Measurements from ENCODE around the gene ZNF133.

ZNF133 gene

GRCh38 chr20:18284805-18285533 is 3.4 kb upstream of the ZNF133 start:
- Histone ChIP-seq H3K36me3 (ENCODE audit: control insufficient read depth, insufficient read depth, low read length) (no peaks in the 10 kb centered on the region), H3K4me3 (ENCODE audit: low read depth, low read length) (no peak overlapping the region), H3K27ac (ENCODE audit: low read depth, low read length) (no peak overlapping the region), H3K27me3 (ENCODE audit: control insufficient read depth, insufficient read depth, low read length) (peaks cover 14% of the 10 kb centered on the region; the same call in 1 of the 2 replicates), H3K9ac (ENCODE audit: low read length) (no peak overlapping the region), H3K4me1 (ENCODE audit: control insufficient read depth, insufficient read depth, low read length) (peaks cover 4% of the 10 kb centered on the region), H3K9me3 (ENCODE audit: control insufficient read depth, insufficient read depth, low read depth, low read length) (peaks cover 14% of the 10 kb centered on the region)

DNA sequence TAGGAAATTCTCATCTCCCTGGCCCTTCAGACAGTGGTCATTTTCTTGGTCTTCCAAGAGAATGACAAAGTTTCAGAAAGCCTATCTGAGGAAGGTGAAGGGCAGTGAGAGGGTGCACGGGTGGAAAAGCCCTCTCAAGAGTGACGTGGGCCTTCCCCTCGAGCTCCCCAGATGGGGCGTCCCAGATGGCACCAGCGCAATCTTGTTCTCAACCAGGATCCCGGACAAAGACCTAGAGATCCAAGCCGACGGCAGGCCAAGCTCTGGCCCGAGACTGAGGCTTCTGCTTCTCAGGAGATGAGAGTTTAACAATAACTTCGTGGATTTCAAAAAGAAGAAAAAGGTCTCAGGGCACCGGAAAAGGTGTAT is 797 bp upstream of the ZNF133 start:
- H3K27me3 ChIP-seq (ENCODE audit: control insufficient read depth, insufficient read depth, low read length): peaks cover 8% of the 10 kb centered on the region; the same call in 1 of the 2 replicates
- peak overlapping the region; percentile 75 for H3K4me3 ChIP-seq (ENCODE audit: low read depth, low read length)
- peak overlapping the region; percentile 84 for H3K9ac ChIP-seq (ENCODE audit: low read length)
- H3K4me1 ChIP-seq (ENCODE audit: control insufficient read depth, insufficient read depth, low read length): peaks cover 4% of the 10 kb centered on the region
- peaks cover 10% of the 10 kb centered on the region for H3K36me3 ChIP-seq (ENCODE audit: control insufficient read depth, insufficient read depth, low read length)
- H3K9me3 ChIP-seq (ENCODE audit: control insufficient read depth, insufficient read depth, low read depth, low read length): peaks cover 14% of the 10 kb centered on the region
- H3K27ac ChIP-seq (ENCODE audit: low read depth, low read length): peak overlapping the region; percentile 45

GRCh38 chr20:18288749-18289267 is 481 bp downstream of the ZNF133 start:
- H3K36me3 ChIP-seq (ENCODE audit: control insufficient read depth, insufficient read depth, low read length): peaks cover 18% of the 10 kb centered on the region
- H3K9me3 ChIP-seq (ENCODE audit: control insufficient read depth, insufficient read depth, low read depth, low read length): peaks cover 14% of the 10 kb centered on the region
- H3K4me1 ChIP-seq (ENCODE audit: control insufficient read depth, insufficient read depth, low read length): peaks cover 4% of the 10 kb centered on the region
- peak overlapping the region; percentile 45; the same call in 1 of the 2 replicates for H3K27ac ChIP-seq (ENCODE audit: low read depth, low read length)
- peak overlapping the region; percentile 75 for H3K4me3 ChIP-seq (ENCODE audit: low read depth, low read length)
- H3K27me3 ChIP-seq (ENCODE audit: control insufficient read depth, insufficient read depth, low read length): no peaks in the 10 kb centered on the region
- peak overlapping the region; percentile 84 for H3K9ac ChIP-seq (ENCODE audit: low read length)

DNA sequence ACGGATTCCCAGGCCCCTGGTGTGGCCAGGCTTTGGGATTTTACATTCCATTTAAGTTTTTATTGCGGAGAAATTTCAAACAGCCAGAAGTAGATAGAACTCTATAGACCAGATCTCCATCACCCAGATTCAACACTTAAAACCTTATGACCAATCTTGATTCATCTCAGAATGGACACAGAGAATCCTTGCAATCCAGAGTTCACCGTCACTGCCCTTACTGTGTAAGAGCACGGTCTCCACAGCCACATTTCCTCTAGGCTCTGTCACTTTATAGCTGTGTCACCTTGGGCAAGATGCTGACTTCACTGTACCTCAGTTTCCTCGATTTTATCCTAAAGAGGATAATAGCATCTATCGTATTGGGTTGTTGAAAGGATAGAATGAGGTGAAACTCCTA is 979 bp downstream of the ZNF133 start:
- Histone ChIP-seq H3K27me3 (ENCODE audit: control insufficient read depth, insufficient read depth, low read length) (no peaks in the 10 kb centered on the region), H3K4me1 (ENCODE audit: control insufficient read depth, insufficient read depth, low read length) (peaks cover 4% of the 10 kb centered on the region), H3K9ac (ENCODE audit: low read length) (peak overlapping the region; percentile 84), H3K36me3 (ENCODE audit: control insufficient read depth, insufficient read depth, low read length) (peaks cover 18% of the 10 kb centered on the region), H3K4me3 (ENCODE audit: low read depth, low read length) (peak overlapping the region; percentile 75), H3K9me3 (ENCODE audit: control insufficient read depth, insufficient read depth, low read depth, low read length) (peaks cover 12% of the 10 kb centered on the region), H3K27ac (ENCODE audit: low read depth, low read length) (no peak overlapping the region)

DNA sequence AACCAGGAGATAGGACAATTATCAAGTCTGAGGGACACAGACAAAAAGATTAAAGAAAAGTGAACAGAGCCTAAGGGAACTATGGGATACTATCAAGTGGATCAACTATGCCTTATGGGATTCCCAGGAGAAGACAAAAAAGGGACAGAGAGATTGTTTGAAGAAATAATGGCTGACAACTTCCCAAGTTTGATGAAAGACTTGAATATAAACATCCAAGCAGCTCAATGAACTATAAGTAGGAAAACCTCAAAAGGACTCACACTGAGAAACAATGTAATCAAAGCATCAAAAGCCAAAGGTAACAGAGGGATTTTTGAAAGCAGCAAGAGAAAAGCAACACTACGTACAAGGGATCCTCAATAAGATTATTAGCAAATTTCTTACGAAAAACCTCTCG is 11.0 kb downstream of the ZNF133 start:
- H3K9me3 ChIP-seq (ENCODE audit: control insufficient read depth, insufficient read depth, low read depth, low read length): peaks cover 17% of the 10 kb centered on the region; the same call in 1 of the 2 replicates
- no peak overlapping the region for H3K4me3 ChIP-seq (ENCODE audit: low read depth, low read length)
- peaks cover 22% of the 10 kb centered on the region for H3K36me3 ChIP-seq (ENCODE audit: control insufficient read depth, insufficient read depth, low read length)
- H3K27ac ChIP-seq (ENCODE audit: low read depth, low read length): no peak overlapping the region
- H3K27me3 ChIP-seq (ENCODE audit: control insufficient read depth, insufficient read depth, low read length): no peaks in the 10 kb centered on the region
- H3K4me1 ChIP-seq (ENCODE audit: control insufficient read depth, insufficient read depth, low read length): peaks cover 4% of the 10 kb centered on the region; the same call in 1 of the 2 replicates
- H3K9ac ChIP-seq (ENCODE audit: low read length): no peak overlapping the region

GRCh38 chr20:18304618-18305017 is 16.3 kb downstream of the ZNF133 start:
- Histone ChIP-seq H3K36me3 (ENCODE audit: control insufficient read depth, insufficient read depth, low read length) (peaks cover 23% of the 10 kb centered on the region), H3K9ac (ENCODE audit: low read length) (no peak overlapping the region), H3K4me1 (ENCODE audit: control insufficient read depth, insufficient read depth, low read length) (no peaks in the 10 kb centered on the region), H3K4me3 (ENCODE audit: low read depth, low read length) (no peak overlapping the region), H3K27me3 (ENCODE audit: control insufficient read depth, insufficient read depth, low read length) (no peaks in the 10 kb centered on the region), H3K27ac (ENCODE audit: low read depth, low read length) (no peak overlapping the region), H3K9me3 (ENCODE audit: control insufficient read depth, insufficient read depth, low read depth, low read length) (no peaks in the 10 kb centered on the region)

DNA sequence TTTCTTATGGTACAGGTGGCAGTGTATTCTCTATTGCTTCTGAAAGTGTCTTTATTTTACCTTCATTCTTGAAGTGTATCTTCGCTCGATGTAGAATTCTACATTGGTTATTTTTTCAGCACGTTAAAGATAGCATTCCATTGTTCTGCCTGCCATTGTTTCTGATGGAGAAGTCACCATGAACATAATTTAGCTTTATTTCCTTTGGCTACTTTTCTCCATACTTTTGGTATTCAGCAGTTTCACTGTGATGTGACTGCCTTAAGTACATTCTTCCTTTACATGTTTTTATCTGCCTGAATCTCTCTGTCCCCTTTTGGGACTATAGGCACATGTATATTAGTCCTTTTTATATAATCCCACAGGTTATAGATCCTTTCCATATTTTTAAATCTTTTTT is 19.0 kb downstream of the ZNF133 start:
- Histone ChIP-seq H3K27me3 (ENCODE audit: control insufficient read depth, insufficient read depth, low read length) (no peaks in the 10 kb centered on the region), H3K27ac (ENCODE audit: low read depth, low read length) (no peak overlapping the region), H3K4me3 (ENCODE audit: low read depth, low read length) (no peak overlapping the region), H3K9ac (ENCODE audit: low read length) (no peak overlapping the region), H3K4me1 (ENCODE audit: control insufficient read depth, insufficient read depth, low read length) (no peaks in the 10 kb centered on the region), H3K9me3 (ENCODE audit: control insufficient read depth, insufficient read depth, low read depth, low read length) (no peaks in the 10 kb centered on the region), H3K36me3 (ENCODE audit: control insufficient read depth, insufficient read depth, low read length) (peaks cover 23% of the 10 kb centered on the region)

DNA sequence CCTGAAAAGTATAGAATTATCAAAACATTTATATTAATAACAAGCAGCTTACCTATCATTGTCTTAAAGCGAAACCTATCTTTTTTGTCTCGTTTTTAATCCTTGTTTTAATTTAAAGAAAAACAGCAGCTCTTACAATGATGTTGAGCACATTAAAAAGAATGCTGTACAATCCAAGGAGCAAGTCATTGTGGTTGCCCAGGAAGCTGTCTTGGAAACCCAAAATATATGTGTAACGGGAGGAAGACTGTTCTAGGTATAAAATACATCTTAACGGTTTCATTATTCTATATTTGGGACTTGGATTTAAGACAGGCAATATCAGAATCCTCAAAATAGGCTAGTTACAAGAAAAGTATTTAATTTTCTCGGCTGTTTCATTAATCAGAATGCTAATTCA is 21.7 kb downstream of the ZNF133 start:
- Histone ChIP-seq H3K27ac (ENCODE audit: low read depth, low read length) (no peak overlapping the region), H3K9ac (ENCODE audit: low read length) (no peak overlapping the region), H3K9me3 (ENCODE audit: control insufficient read depth, insufficient read depth, low read depth, low read length) (no peaks in the 10 kb centered on the region), H3K4me3 (ENCODE audit: low read depth, low read length) (no peak overlapping the region), H3K27me3 (ENCODE audit: control insufficient read depth, insufficient read depth, low read length) (no peaks in the 10 kb centered on the region), H3K4me1 (ENCODE audit: control insufficient read depth, insufficient read depth, low read length) (no peaks in the 10 kb centered on the region), H3K36me3 (ENCODE audit: control insufficient read depth, insufficient read depth, low read length) (peaks cover 31% of the 10 kb centered on the region)

- Histone ChIP-seq H3K9me3 (ENCODE audit: control insufficient read depth, insufficient read depth, low read depth, low read length) (no peaks in the 10 kb centered on the region), H3K27ac (ENCODE audit: low read depth, low read length) (no peak overlapping the region), H3K4me3 (ENCODE audit: low read depth, low read length) (no peak overlapping the region)
Observed at GRCh38 chr20:18310592-18310991, 22.3 kb downstream of the ZNF133 start.

GRCh38 chr20:18312723-18313122 is 24.4 kb downstream of the ZNF133 start:
- H3K9ac ChIP-seq (ENCODE audit: low read length): no peak overlapping the region
- H3K4me1 ChIP-seq (ENCODE audit: control insufficient read depth, insufficient read depth, low read length): no peaks in the 10 kb centered on the region
- no peaks in the 10 kb centered on the region for H3K27me3 ChIP-seq (ENCODE audit: control insufficient read depth, insufficient read depth, low read length)
- peaks cover 35% of the 10 kb centered on the region for H3K36me3 ChIP-seq (ENCODE audit: control insufficient read depth, insufficient read depth, low read length)
- H3K4me3 ChIP-seq (ENCODE audit: low read depth, low read length): no peak overlapping the region
- H3K9me3 ChIP-seq (ENCODE audit: control insufficient read depth, insufficient read depth, low read depth, low read length): no peaks in the 10 kb centered on the region
- H3K27ac ChIP-seq (ENCODE audit: low read depth, low read length): no peak overlapping the region

More at GRCh38 chr20:18310592-18310991, 22.3 kb downstream of the ZNF133 start:
- Histone ChIP-seq H3K36me3 (ENCODE audit: control insufficient read depth, insufficient read depth, low read length) (peaks cover 32% of the 10 kb centered on the region), H3K9ac (ENCODE audit: low read length) (no peak overlapping the region), H3K27me3 (ENCODE audit: control insufficient read depth, insufficient read depth, low read length) (no peaks in the 10 kb centered on the region), H3K4me1 (ENCODE audit: control insufficient read depth, insufficient read depth, low read length) (no peaks in the 10 kb centered on the region)

GRCh38 chr20:18313411-18313810 is 25.1 kb downstream of the ZNF133 start:
- no peak overlapping the region for H3K9ac ChIP-seq (ENCODE audit: low read length)
- H3K4me1 ChIP-seq (ENCODE audit: control insufficient read depth, insufficient read depth, low read length): no peaks in the 10 kb centered on the region
- H3K27me3 ChIP-seq (ENCODE audit: control insufficient read depth, insufficient read depth, low read length): no peaks in the 10 kb centered on the region
- H3K36me3 ChIP-seq (ENCODE audit: control insufficient read depth, insufficient read depth, low read length): peaks cover 35% of the 10 kb centered on the region
- H3K27ac ChIP-seq (ENCODE audit: low read depth, low read length): no peak overlapping the region
- H3K4me3 ChIP-seq (ENCODE audit: low read depth, low read length): no peak overlapping the region
- no peaks in the 10 kb centered on the region for H3K9me3 ChIP-seq (ENCODE audit: control insufficient read depth, insufficient read depth, low read depth, low read length)

Data from HUES6 (cell line).